ENCODE data around the gene EPHA7.

DNA sequence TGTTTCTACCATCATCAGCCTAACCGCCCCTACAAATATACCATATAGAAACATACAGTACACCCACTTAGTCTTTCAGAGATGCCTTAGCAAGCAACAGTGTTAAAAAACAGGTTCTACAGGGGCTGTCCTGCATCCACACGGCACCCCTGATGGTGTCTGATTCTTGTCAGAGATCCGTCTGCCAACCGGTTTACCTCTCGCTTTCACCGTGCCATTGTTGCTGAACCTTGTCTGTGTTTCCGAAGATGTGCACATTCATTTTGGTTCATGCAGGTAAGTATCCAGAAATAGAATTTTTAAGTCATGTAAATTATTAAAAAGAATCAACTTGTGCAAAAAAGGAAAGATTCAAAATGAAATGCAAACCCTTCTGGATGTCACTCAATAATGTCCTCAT is 52.9 kb downstream of the EPHA7 start:
- TF ChIP-seq, protein P1, sequence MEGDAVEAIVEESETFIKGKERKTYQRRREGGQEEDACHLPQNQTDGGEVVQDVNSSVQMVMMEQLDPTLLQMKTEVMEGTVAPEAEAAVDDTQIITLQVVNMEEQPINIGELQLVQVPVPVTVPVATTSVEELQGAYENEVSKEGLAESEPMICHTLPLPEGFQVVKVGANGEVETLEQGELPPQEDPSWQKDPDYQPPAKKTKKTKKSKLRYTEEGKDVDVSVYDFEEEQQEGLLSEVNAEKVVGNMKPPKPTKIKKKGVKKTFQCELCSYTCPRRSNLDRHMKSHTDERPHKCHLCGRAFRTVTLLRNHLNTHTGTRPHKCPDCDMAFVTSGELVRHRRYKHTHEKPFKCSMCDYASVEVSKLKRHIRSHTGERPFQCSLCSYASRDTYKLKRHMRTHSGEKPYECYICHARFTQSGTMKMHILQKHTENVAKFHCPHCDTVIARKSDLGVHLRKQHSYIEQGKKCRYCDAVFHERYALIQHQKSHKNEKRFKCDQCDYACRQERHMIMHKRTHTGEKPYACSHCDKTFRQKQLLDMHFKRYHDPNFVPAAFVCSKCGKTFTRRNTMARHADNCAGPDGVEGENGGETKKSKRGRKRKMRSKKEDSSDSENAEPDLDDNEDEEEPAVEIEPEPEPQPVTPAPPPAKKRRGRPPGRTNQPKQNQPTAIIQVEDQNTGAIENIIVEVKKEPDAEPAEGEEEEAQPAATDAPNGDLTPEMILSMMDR (IDR thresholded peaks at IDR 0.05; ENCODE audit: insufficient read depth, low read length): no peak
- no peak for TF ChIP-seq POLR2AphosphoS5 (IDR thresholded peaks at IDR 0.05; ENCODE audit: low read depth)
- TF ChIP-seq, protein P2, sequence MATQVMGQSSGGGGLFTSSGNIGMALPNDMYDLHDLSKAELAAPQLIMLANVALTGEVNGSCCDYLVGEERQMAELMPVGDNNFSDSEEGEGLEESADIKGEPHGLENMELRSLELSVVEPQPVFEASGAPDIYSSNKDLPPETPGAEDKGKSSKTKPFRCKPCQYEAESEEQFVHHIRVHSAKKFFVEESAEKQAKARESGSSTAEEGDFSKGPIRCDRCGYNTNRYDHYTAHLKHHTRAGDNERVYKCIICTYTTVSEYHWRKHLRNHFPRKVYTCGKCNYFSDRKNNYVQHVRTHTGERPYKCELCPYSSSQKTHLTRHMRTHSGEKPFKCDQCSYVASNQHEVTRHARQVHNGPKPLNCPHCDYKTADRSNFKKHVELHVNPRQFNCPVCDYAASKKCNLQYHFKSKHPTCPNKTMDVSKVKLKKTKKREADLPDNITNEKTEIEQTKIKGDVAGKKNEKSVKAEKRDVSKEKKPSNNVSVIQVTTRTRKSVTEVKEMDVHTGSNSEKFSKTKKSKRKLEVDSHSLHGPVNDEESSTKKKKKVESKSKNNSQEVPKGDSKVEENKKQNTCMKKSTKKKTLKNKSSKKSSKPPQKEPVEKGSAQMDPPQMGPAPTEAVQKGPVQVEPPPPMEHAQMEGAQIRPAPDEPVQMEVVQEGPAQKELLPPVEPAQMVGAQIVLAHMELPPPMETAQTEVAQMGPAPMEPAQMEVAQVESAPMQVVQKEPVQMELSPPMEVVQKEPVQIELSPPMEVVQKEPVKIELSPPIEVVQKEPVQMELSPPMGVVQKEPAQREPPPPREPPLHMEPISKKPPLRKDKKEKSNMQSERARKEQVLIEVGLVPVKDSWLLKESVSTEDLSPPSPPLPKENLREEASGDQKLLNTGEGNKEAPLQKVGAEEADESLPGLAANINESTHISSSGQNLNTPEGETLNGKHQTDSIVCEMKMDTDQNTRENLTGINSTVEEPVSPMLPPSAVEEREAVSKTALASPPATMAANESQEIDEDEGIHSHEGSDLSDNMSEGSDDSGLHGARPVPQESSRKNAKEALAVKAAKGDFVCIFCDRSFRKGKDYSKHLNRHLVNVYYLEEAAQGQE (IDR thresholded peaks at IDR 0.05; ENCODE audit: insufficient replicate concordance, low read depth): no peak
- TF ChIP-seq GABPA (IDR thresholded peaks at IDR 0.05; ENCODE audit: low read depth): no peak

All from HL-60 (cell line).